Measurements from ENCODE around the gene RNH1. TPM values are rescaled to one million over a fixed set of nuclear protein-coding genes. Genes with fewer than 3 reads are reported as not detected.

RNH1 gene
- total and polyA plus RNA-seq, 7 experiments from 2014 or later: 98.6 to 243 (median 136) TPM

DNA sequence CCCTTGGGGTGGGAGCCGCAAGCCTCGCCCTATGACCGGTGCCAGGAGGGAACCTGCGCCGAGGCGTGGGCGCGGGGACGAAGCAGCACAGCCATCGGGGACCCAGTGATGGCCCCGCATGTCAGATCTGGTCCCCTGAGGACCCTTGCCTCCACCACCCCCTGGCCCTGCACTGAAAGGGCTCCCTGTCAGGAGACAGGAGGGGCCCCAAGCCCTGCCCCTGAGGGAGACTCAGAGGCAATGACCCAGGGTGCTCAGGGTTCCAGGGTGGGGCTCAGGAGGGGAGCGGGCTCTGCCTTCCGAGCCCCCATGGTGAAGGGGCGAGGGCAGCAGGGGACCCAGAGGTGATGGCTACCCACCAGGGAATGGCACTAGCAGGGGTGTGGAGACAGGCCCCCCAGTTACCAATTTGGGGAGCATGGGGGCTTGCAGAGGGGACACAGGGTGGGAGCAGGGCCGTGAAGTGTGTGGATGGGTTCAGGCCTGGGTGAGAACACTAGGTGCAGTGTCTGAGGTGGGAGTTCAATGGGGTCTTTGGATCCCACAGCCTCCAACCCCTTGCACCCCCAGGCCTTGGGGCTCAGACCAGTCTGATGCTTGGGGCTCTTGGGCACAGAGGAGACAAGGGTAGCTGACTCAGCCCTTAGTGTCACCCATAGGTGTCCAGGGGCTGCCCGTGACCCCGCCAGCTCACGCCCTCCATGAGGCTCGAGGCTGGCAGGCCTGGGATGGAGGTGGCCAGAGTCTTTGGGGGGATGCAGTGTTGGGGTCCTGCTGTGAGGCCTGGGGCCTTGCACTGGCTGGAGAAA, 30.8 kb upstream of the RNH1 start:
- no peaks in the 10 kb centered on the region for H3K9me3 Mint-ChIP-seq
- no peaks in the 10 kb centered on the region for H3K27me3 ChIP-seq (ENCODE audit: control insufficient read depth in 2 of 2, insufficient read depth in 2 of 2, low read length in 2 of 2)
- no peak for DNase-seq
- H3K27me3 Mint-ChIP-seq: no peaks in the 10 kb centered on the region
- H3K4me1 Mint-ChIP-seq: peaks cover 5 to 16% (median 11%) of the 10 kb centered on the region in 7 donors
- H3K4me1 ChIP-seq (ENCODE audit: control insufficient read depth in 2 of 2, insufficient read depth in 2 of 2, low read length in 2 of 2): peaks cover 20 to 21% of the 10 kb centered on the region in 2 donors
- no peak for ATAC-seq
- CTCF ChIA-PET: interaction anchor here (2.5 kb wide), 1 partner anchor 19 kb away, joined by 7 read pairs; no protein-coding TSS in a partner anchor
- peaks cover 0 to 11% (median 0%) of the 10 kb centered on the region in 3 experiments for H3K36me3 ChIP-seq (ENCODE audit: control insufficient read depth in 2 of 3, insufficient read depth in 3 of 3, low read length in 3 of 3)
- peaks cover 0 to 2% (median 0%) of the 10 kb centered on the region in 5 donors for H3K36me3 Mint-ChIP-seq
- POLR2A ChIA-PET: interaction anchor here (1.0 to 4.0 kb wide), 4 partner anchors 17 to 330 kb away, joined by 3 to 26 read pairs (median 8); partner anchors contain the start of genes BET1L, RIC8A and RNH1
- H3K9me3 ChIP-seq (ENCODE audit: control insufficient read depth in 2 of 3, low read length in 3 of 3): no peaks in the 10 kb centered on the region
- H3K27ac ChIP-seq (ENCODE audit: low read depth, low read length): peak overlapping the region; percentile 60
- peak overlapping the region; percentile 48 to 95 (median 59) for H3K4me3 Mint-ChIP-seq
- H3K27ac Mint-ChIP-seq: peak overlapping the region in 5 of 9 donors; percentile 49 to 85 (median 69)
- intact Hi-C loops (cut with micrococcal nuclease): loop anchor here (1.0 to 5.0 kb wide), 10 partner anchors 17 to 259 kb away; partner anchors contain the start of genes DEAF1 (in 2 of the 2), LMNTD2 (in 2 of the 2), RASSF7 (in 2 of the 2) and TMEM80 (in 2 of the 2)
- peak overlapping the region; percentile 66 for H3K4me3 ChIP-seq (ENCODE audit: low read length)

DNA sequence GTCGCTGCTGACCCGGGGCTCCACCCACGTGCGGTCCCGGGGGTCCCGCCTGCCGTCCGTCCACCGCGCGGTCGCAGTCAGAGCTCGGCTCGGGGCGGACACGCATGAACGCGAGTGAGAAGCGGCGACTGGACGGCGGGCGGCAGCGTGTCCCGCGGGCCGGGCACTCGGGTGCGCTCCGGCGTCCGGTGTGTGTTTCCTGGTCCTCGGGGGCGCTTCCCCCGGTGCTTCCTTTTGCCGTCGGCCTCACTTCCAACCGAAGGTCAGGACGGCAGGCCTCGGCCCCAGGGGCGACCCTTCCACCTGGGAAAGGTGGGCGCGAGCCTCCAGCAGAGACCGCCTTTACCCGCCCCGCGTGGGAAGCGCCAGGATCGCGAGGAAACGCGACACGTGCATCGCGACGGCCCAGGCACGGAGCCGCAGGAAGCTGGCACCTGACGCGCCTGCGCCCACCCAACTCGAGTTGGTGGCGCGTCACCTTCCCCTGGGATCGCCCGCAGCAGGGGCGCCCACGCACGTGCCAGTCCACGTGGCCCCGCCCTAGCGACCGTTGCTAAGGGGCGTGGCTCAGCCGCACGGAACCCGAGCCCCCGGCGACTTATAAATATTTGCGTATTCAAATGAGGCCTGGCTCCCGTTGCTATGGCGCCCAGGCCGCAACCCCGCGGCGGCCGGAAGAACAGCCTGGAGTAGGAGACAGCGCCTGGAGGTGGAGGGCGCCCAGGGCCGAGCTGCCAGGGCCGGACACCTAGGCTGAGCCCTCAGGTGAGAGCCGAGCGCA, 30.0 kb upstream of the RNH1 start, which contains the start of gene LRRC56:
Gene LRRC56, plus strand, starts transcription at position 687 of the 781 bp plus-strand sequence. CDS start 3,158 bp downstream, outside the sequence.
- Mint-ChIP-seq H3K9me3 (no peaks in the 10 kb centered on the region), H3K27me3 (no peaks in the 10 kb centered on the region), H3K36me3 (peaks cover 0 to 3% (median 0%) of the 10 kb centered on the region in 5 donors), H3K4me3 (peak within 1 kb of the TSS; percentile 87 to 97 (median 91)), H3K27ac (peak within 1 kb of the TSS; percentile 84 to 96 (median 91)), H3K4me1 (peaks cover 5 to 16% (median 11%) of the 10 kb centered on the region in 7 donors)
- intact Hi-C loops (cut with micrococcal nuclease): loop anchor here (1.0 to 5.0 kb wide), 10 partner anchors 18 to 260 kb away; partner anchors contain the start of genes DEAF1 (in 2 of the 2), LMNTD2 (in 2 of the 2), RASSF7 (in 2 of the 2) and TMEM80 (in 2 of the 2)
- Histone ChIP-seq H3K27ac (ENCODE audit: low read depth, low read length) (peak within 1 kb of the TSS; percentile 75), H3K4me1 (ENCODE audit: control insufficient read depth in 2 of 2, insufficient read depth in 2 of 2, low read length in 2 of 2) (peaks cover 20 to 21% of the 10 kb centered on the region in 2 donors), H3K27me3 (ENCODE audit: control insufficient read depth in 2 of 2, insufficient read depth in 2 of 2, low read length in 2 of 2) (no peaks in the 10 kb centered on the region), H3K9me3 (ENCODE audit: control insufficient read depth in 2 of 3, low read length in 3 of 3) (no peaks in the 10 kb centered on the region), H3K36me3 (ENCODE audit: control insufficient read depth in 2 of 3, insufficient read depth in 3 of 3, low read length in 3 of 3) (peaks cover 0 to 19% (median 0%) of the 10 kb centered on the region in 3 experiments), H3K4me3 (ENCODE audit: low read length) (peak within 1 kb of the TSS; percentile 66)
- DNase-seq: peak; percentile 74 to 92 (median 77)
- CTCF ChIA-PET: interaction anchor here (1.1 to 2.5 kb wide), 2 partner anchors 19 to 190 kb away, joined by 4 to 7 read pairs; no protein-coding TSS in a partner anchor
- ATAC-seq: peak; percentile 53
- POLR2A ChIA-PET: interaction anchor here (1.0 to 4.0 kb wide), 12 partner anchors 9 to 330 kb away, joined by 3 to 26 read pairs (median 4); partner anchors contain the start of genes BET1L, DEAF1, IRF7 and RIC8A

DNA sequence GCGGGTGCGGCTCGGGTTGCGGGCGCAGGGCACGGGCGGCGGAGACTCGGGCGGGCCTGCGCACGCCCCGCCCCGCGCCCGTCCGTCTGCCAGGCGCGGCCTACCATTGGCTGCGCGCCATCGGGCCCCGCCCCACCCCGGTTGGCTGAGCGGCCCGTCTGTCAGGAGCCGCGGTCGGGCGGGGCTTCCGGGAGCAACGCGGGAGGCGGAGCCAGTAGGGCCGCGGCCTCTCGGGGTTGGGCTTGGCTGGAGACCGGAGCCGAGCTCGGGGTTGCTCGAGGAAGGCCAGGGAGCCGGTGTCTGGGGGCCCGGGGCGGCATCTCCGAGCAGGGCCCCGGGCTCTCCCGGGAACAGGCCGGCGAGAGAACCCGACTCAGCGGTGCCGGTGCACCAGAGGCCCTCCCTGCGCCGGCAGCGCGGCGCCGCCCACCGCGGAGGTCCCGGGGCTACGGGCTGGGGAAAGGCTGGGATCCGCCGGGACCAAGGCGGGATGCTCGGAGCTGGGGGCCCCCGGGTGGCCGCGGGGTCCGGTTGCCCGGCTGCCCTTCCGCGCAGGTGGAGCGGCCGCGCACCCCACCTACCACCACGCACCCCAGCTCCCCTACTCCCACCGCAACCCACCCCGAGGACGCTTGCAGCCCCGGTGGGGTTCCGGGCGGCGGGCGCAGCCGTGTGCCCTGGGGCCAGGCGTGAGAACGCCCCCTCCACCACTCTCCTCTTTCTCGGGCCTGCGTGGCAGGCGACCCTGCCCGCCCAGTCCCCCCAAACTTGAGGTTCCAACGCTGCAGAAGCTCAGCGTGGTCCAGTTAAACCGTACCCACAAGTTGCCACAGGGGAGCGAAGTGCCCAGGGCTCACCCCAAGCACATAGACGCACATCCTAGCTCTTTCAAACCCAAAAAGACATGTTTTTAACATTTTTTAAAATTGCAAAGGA, 28.7 kb upstream of the RNH1 start, which contains the start of gene HRAS:
Gene HRAS, minus strand, starts transcription at position 58 of the 936 bp plus-strand sequence.
- Mint-ChIP-seq H3K27ac (peak within 1 kb of the TSS; percentile 84 to 96 (median 91)), H3K27me3 (no peaks in the 10 kb centered on the region), H3K4me3 (peak within 1 kb of the TSS; percentile 87 to 97 (median 91)), H3K4me1 (peaks cover 5 to 16% (median 11%) of the 10 kb centered on the region in 7 donors), H3K36me3 (peaks cover 0 to 3% (median 0%) of the 10 kb centered on the region in 5 donors), H3K9me3 (no peaks in the 10 kb centered on the region)
- Histone ChIP-seq H3K27me3 (ENCODE audit: control insufficient read depth in 2 of 2, insufficient read depth in 2 of 2, low read length in 2 of 2) (no peaks in the 10 kb centered on the region), H3K27ac (ENCODE audit: low read depth, low read length) (peak within 1 kb of the TSS; percentile 75), H3K36me3 (ENCODE audit: control insufficient read depth in 2 of 3, insufficient read depth in 3 of 3, low read length in 3 of 3) (peaks cover 0 to 30% (median 0%) of the 10 kb centered on the region in 3 experiments), H3K9me3 (ENCODE audit: control insufficient read depth in 2 of 3, low read length in 3 of 3) (no peaks in the 10 kb centered on the region), H3K4me3 (ENCODE audit: low read length) (peak within 1 kb of the TSS; percentile 66), H3K4me1 (ENCODE audit: control insufficient read depth in 2 of 2, insufficient read depth in 2 of 2, low read length in 2 of 2) (peaks cover 20 to 21% of the 10 kb centered on the region in 2 donors)
- intact Hi-C loops (cut with micrococcal nuclease): loop anchor here (1.0 to 5.0 kb wide), 12 partner anchors 17 to 328 kb away; partner anchors contain the start of genes BET1L (in 2 of the 2), RIC8A (in 2 of the 2), DEAF1 (in 1 of the 2) and LMNTD2 (in 1 of the 2)
- ATAC-seq: peak; percentile 93
- ChIA-PET POLR2A (interaction anchor here (0.6 to 4.0 kb wide), 24 partner anchors 10 to 329 kb away, joined by 3 to 26 read pairs (median 3); partner anchors contain the start of genes BET1L, DEAF1, IRF7 and PHRF1), CTCF (interaction anchor here (0.6 to 2.5 kb wide), 3 partner anchors 17 to 191 kb away, joined by 3 to 7 read pairs (median 4); partner anchors contain the start of gene TMEM80)
- peak; percentile 92 to 99 (median 96) for DNase-seq

DNA sequence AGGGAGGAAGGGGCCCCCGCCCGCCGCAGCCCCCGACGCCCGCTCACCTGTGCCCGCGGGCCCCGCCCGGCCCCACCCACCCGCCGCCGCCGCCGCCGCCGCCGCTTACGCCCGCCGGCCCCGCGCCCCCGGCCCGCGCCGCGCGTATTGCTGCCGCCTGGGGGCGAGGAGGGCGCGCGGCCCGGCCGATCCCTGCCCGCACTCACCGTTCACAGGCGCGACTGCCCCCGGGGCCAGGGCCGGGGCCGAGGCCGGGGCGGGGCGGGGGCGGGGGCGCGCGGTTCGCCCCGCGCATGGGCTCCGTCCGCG, 28.1 kb upstream of the RNH1 start:
- intact Hi-C loops (cut with micrococcal nuclease): loop anchor here (1.0 to 5.0 kb wide), 9 partner anchors 17 to 328 kb away; partner anchors contain the start of genes BET1L (in 2 of the 2), RIC8A (in 2 of the 2), DEAF1 (in 1 of the 2) and PTDSS2 (in 1 of the 2)
- Histone ChIP-seq H3K36me3 (ENCODE audit: control insufficient read depth in 2 of 3, insufficient read depth in 3 of 3, low read length in 3 of 3) (peaks cover 0 to 30% (median 0%) of the 10 kb centered on the region in 3 experiments), H3K4me3 (ENCODE audit: low read length) (no peak overlapping the region), H3K27ac (ENCODE audit: low read depth, low read length) (peak overlapping the region; percentile 71), H3K27me3 (ENCODE audit: control insufficient read depth in 2 of 2, insufficient read depth in 2 of 2, low read length in 2 of 2) (no peaks in the 10 kb centered on the region), H3K4me1 (ENCODE audit: control insufficient read depth in 2 of 2, insufficient read depth in 2 of 2, low read length in 2 of 2) (peaks cover 20 to 21% of the 10 kb centered on the region in 2 donors), H3K9me3 (ENCODE audit: control insufficient read depth in 2 of 3, low read length in 3 of 3) (no peaks in the 10 kb centered on the region)
- no peaks in the 10 kb centered on the region for H3K9me3 Mint-ChIP-seq
- peak; percentile 31 for ATAC-seq
- H3K27me3 Mint-ChIP-seq: no peaks in the 10 kb centered on the region
- H3K4me1 Mint-ChIP-seq: peaks cover 5 to 16% (median 11%) of the 10 kb centered on the region in 7 donors
- ChIA-PET POLR2A (interaction anchor here (0.6 to 4.0 kb wide), 14 partner anchors 18 to 255 kb away, joined by 3 to 26 read pairs (median 4); partner anchors contain the start of genes DEAF1, IRF7, PHRF1 and RNH1), CTCF (no interaction called here)
- peaks cover 0 to 4% (median 0%) of the 10 kb centered on the region in 5 donors for H3K36me3 Mint-ChIP-seq
- H3K27ac Mint-ChIP-seq: no peak overlapping the region
- peak overlapping the region in 1 of 10 donors; percentile 95 for H3K4me3 Mint-ChIP-seq
- no peak for DNase-seq

All from naive thymus-derived CD4-positive, alpha-beta T cell (primary cell).